Measurements from ENCODE around the gene SLAMF6. TPM values are rescaled to one million over a fixed set of nuclear protein-coding genes. Genes with fewer than 3 reads are reported as not detected.

Gene SLAMF6
- total RNA-seq, 2 donors from 2014 or later: 48.3 to 55.2 TPM

GRCh38 chr1:160467576-160467975 lies 55.5 kb downstream of the SLAMF6 start:
- DNase-seq (ENCODE audit: low spot score in 2 of 2): no peak
- peak; percentile 19 to 41 for ATAC-seq
- peaks cover 0 to 22% of the 10 kb centered on the region in 2 donors for H3K36me3 Mint-ChIP-seq
- peaks cover 4 to 5% of the 10 kb centered on the region in 2 donors for H3K9me3 Mint-ChIP-seq
- H3K27ac Mint-ChIP-seq: peak overlapping the region; percentile 1 to 70

GRCh38 chr1:160466961-160467360 lies 56.1 kb downstream of the SLAMF6 start:
- DNase-seq (ENCODE audit: low spot score in 2 of 2): no peak
- peak in 1 of 2 donors; percentile 31 for ATAC-seq
- H3K27ac Mint-ChIP-seq: peak overlapping the region; percentile 70
- H3K36me3 Mint-ChIP-seq: peaks cover 0 to 22% of the 10 kb centered on the region in 2 donors
- H3K9me3 Mint-ChIP-seq: peaks cover 4 to 5% of the 10 kb centered on the region in 2 donors

DNA sequence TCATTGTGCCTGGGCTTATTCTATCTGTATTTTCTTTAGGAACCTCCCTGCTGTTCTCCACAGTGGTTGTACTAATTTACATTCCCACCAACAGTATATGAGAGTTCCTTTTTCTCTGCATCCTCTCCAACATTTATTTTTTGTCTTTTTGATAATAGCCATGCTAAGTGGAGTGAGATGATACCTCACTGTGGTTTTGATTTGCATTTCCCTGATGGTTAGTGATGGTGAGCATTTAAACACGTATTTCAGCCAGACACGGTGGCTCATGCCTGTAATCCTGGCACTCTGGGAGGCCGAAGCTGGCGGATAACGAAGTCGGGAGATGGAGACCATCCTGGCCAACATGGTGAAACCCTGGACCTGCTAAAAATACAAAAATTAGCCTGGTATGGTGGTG lies 57.9 kb downstream of the SLAMF6 start:
- H3K36me3 Mint-ChIP-seq: peaks cover 0 to 21% of the 10 kb centered on the region in 2 donors
- no peak for ATAC-seq
- H3K9me3 Mint-ChIP-seq: peaks cover 4 to 5% of the 10 kb centered on the region in 2 donors
- DNase-seq (ENCODE audit: low spot score in 2 of 2): no peak
- H3K27ac Mint-ChIP-seq: peak overlapping the region; percentile 66 to 95

- Mint-ChIP-seq H3K36me3 (peaks cover 7 to 9% of the 10 kb centered on the region in 2 donors), H3K9me3 (peaks cover 5 to 18% of the 10 kb centered on the region in 2 donors), H3K27ac (peak overlapping the region; percentile 95 to 99)
- DNase-seq (ENCODE audit: low spot score in 2 of 2) (peak in 1 of 2 donors; percentile 42), ATAC-seq (peak; percentile 73 to 76)
Observed at GRCh38 chr1:160460683-160461287, 62.3 kb downstream of the SLAMF6 start.

DNA sequence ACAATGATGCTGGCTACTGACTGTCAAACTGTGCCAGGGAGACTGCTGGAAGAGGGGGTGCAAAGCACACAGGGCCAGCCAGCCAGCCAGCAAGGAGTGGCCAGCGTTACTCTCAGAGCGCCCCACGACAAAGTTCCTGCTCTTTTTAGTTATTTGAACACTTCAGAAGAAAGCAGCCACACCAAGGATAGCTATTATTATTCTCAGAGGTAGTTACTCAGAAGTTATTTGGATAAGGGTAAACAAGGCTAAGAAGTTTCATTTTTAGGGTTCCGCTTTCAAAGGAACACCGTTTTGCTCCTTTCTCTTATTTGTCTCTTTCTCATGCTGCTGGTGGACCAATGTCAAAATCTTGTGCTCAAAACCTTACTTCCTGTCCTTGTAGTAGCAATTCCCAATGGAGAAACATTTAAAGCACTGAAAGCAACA lies 62.8 kb downstream of the SLAMF6 start:
- H3K36me3 Mint-ChIP-seq: peaks cover 3 to 7% of the 10 kb centered on the region in 2 donors
- ATAC-seq (peak; percentile 26 to 42), DNase-seq (ENCODE audit: low spot score in 2 of 2) (no peak)
- peaks cover 5 to 18% of the 10 kb centered on the region in 2 donors for H3K9me3 Mint-ChIP-seq
- peak overlapping the region; percentile 95 to 99 for H3K27ac Mint-ChIP-seq

GRCh38 chr1:160459687-160460086 lies 63.4 kb downstream of the SLAMF6 start:
- ATAC-seq (peak; percentile 59 to 71), DNase-seq (ENCODE audit: low spot score in 2 of 2) (no peak)
- peak overlapping the region; percentile 95 to 99 for H3K27ac Mint-ChIP-seq
- peaks cover 5 to 18% of the 10 kb centered on the region in 2 donors for H3K9me3 Mint-ChIP-seq
- peaks cover 0 to 7% of the 10 kb centered on the region in 2 donors for H3K36me3 Mint-ChIP-seq

- H3K36me3 Mint-ChIP-seq: peaks cover 0 to 7% of the 10 kb centered on the region in 2 donors
- peak overlapping the region; percentile 95 to 99 for H3K27ac Mint-ChIP-seq
- DNase-seq (ENCODE audit: low spot score in 2 of 2) (no peak), ATAC-seq (no peak)
- H3K9me3 Mint-ChIP-seq: peaks cover 5 to 18% of the 10 kb centered on the region in 2 donors
Observed at GRCh38 chr1:160459056-160459455, 64.0 kb downstream of the SLAMF6 start.

DNA sequence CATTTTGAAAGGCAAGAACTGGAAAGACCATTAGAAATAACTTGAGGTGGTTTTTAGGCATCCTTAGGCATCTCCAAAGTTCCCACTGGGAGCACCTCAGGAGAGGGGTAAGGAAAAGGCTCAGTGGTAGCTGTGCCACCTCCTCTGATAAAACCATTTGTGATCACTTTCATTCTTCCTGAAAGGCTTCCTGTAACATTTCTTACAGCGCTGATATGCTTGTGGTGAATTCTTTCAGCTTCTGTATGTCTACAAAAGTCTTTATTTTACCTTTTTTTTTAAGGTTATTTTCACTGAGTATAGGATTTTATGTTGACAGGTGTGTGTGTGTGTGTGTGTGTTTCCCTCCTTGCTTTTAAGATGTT lies 67.9 kb downstream of the SLAMF6 start:
- no peak for DNase-seq (ENCODE audit: low spot score in 2 of 2)
- Mint-ChIP-seq H3K27ac (peak overlapping the region; percentile 91 to 97), H3K36me3 (peaks cover 4 to 7% of the 10 kb centered on the region in 2 donors), H3K9me3 (peaks cover 5 to 18% of the 10 kb centered on the region in 2 donors)
- ATAC-seq: no peak

GRCh38 chr1:160454371-160455152 lies 68.5 kb downstream of the SLAMF6 start:
- no peak for DNase-seq (ENCODE audit: low spot score in 2 of 2)
- peak; percentile 87 for ATAC-seq
- Mint-ChIP-seq H3K36me3 (peaks cover 6 to 8% of the 10 kb centered on the region in 2 donors), H3K9me3 (peaks cover 5 to 16% of the 10 kb centered on the region in 2 donors), H3K27ac (peak overlapping the region; percentile 91 to 97)

- Mint-ChIP-seq H3K27ac (peak overlapping the region; percentile 91 to 96), H3K36me3 (peaks cover 0 to 8% of the 10 kb centered on the region in 2 donors), H3K9me3 (peaks cover 5 to 8% of the 10 kb centered on the region in 2 donors)
- peak; percentile 49 to 55 for ATAC-seq
- DNase-seq (ENCODE audit: low spot score in 2 of 2): no peak
Observed at GRCh38 chr1:160453443-160453842, 69.6 kb downstream of the SLAMF6 start.

DNA sequence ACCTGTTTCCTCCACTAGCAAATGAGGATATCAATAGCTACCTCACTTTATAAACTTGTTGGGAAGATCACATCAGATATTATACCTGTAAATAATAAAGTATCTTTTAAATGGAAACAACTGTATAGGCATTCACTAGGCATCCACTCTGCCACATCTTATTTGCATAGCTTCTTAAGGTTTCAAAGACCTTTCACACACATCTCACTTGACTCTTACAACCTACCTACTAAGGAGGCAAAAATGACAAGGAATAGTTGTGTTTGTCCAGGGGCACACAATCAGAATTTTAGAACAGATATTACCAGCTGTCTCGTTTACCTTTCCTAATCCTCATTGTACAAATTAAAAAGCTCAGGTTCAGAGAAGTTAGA lies 71.2 kb downstream of the SLAMF6 start:
- Mint-ChIP-seq H3K36me3 (peaks cover 0 to 8% of the 10 kb centered on the region in 2 donors), H3K9me3 (no peaks in the 10 kb centered on the region), H3K27ac (peak overlapping the region; percentile 91 to 96)
- DNase-seq (ENCODE audit: low spot score in 2 of 2): no peak
- no peak for ATAC-seq

DNA sequence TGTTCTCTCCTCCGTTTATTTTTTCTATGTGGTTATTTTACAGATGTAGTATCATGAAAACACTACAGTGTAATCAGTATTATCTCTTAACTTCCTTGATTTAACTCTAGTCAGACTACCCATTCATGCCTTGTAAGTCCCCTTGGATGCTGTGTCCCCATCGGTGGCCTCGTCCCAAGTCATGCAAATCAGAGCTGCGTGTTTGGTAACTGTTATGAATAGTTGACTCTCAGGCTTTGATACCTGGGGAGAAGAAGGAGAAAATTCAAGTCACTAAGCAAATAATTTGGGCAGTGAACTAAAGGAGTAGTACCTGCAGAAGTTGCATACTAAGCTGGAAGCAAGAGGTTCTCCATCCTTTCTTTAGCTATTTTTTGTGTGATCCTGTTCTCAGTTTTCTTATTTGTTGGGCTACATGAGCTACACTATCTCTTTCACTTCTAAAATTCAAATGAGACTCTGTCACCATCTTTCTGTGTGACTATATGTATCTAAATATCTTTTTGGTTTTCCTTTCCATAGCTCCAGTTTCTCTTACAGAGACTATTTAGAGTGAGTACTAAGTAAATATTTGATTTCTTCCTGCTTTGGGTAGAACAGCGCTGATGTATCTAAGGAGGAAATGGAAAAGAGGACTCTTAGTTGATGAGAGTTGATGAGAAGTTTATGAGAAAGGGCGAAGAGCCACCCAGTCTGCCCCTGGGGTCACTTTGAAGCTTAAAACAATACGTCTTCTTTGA lies 71.8 kb downstream of the SLAMF6 start:
- no peak for DNase-seq (ENCODE audit: low spot score in 2 of 2)
- Mint-ChIP-seq H3K27ac (peak overlapping the region; percentile 91 to 96), H3K36me3 (peaks cover 0 to 8% of the 10 kb centered on the region in 2 donors), H3K9me3 (no peaks in the 10 kb centered on the region)
- ATAC-seq: peak in 1 of 2 donors; percentile 12

GRCh38 chr1:160449494-160449893 lies 73.6 kb downstream of the SLAMF6 start:
- ATAC-seq (no peak), DNase-seq (ENCODE audit: low spot score in 2 of 2) (no peak)
- H3K9me3 Mint-ChIP-seq: no peaks in the 10 kb centered on the region
- peaks cover 0 to 8% of the 10 kb centered on the region in 2 donors for H3K36me3 Mint-ChIP-seq
- no peak overlapping the region for H3K27ac Mint-ChIP-seq

DNA sequence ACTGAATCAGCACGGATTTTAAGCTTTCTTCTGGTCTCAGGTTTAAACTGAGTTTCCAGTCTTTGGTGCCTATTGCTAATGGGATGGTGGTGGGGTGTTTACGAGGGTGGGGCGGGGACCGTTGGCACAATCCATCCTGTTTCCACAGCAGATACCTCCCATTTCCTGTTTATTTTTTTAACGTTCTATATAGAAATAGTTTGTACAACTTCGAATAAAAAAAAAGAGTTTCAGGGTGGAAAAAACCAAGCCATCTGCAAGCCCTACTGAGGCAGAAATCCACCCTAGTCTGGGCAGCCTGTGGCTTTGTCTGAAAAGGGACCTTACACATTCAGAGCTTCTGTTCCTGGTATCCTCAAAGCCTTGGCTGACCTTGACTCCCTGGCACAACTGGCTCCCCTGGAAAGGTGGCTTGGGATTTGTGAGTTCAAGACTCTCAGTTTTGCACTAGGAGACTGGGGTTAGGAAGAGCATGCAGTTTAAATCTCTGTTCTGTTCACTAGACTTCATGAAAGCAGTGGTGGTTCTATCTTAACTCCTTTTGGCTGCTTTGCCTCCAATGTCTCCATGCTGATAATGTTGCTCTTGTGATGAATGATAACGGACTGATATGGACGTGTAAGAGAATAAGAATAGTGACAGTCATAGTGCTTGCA lies 76.0 kb downstream of the SLAMF6 start:
- peaks cover 0 to 8% of the 10 kb centered on the region in 2 donors for H3K36me3 Mint-ChIP-seq
- H3K27ac Mint-ChIP-seq: peak overlapping the region in 1 of 2 donors; percentile 4
- H3K9me3 Mint-ChIP-seq: no peaks in the 10 kb centered on the region
- DNase-seq (ENCODE audit: low spot score in 2 of 2) (no peak), ATAC-seq (no peak)

- no peak for ATAC-seq
Observed at GRCh38 chr1:160439718-160440117, 83.3 kb downstream of the SLAMF6 start.

DNA sequence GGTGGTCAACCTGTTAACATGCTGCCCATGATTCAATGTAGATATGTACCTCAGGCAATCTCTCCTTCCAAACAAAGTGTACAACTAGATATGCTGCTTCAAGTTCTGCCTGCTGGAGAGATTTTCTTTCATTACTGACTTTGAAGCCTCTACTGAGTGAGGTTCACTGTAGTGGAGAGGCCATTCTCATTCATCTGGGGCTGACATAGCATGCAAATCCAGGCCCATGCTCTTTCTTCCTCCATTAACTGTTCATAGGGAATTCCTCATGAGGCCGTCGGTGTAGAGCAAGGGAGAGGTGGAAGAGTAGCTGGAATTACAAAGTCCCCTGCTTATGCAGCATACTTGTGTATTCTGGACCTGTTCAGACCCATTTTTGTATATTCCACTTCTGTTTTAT lies 84.1 kb downstream of the SLAMF6 start:
- Mint-ChIP-seq H3K9me3 (peaks cover 19 to 22% of the 10 kb centered on the region in 2 donors), H3K27ac (peak overlapping the region; percentile 83 to 92), H3K36me3 (peaks cover 28 to 31% of the 10 kb centered on the region in 2 donors)
- ATAC-seq (no peak), DNase-seq (ENCODE audit: low spot score in 2 of 2) (no peak)

More at GRCh38 chr1:160439718-160440117, 83.3 kb downstream of the SLAMF6 start:
- H3K9me3 Mint-ChIP-seq: peaks cover 13 to 15% of the 10 kb centered on the region in 2 donors
- no peak overlapping the region for H3K27ac Mint-ChIP-seq
- DNase-seq (ENCODE audit: low spot score in 2 of 2): no peak
- peaks cover 23% of the 10 kb centered on the region in 2 donors for H3K36me3 Mint-ChIP-seq

Measured in activated naive CD4-positive, alpha-beta T cell treated with anti-CD3 and anti-CD28 coated beads, Interleukin-2, amount 50 U/mL, for 72 hours (primary cell).